CD14-positive monocyte (primary cell): ENCODE data around the gene PTPN12. TPM values are rescaled to one million over a fixed set of nuclear protein-coding genes. Genes with fewer than 3 reads are reported as not detected.

ENCODE experiments used
- DNase-seq, 3 donors: peaks; one replicate each; pipeline ENCODE4 v3.0.0-alpha.2; 2011 to 2022
- H2AFZ ChIP-seq: 2 replicates; pipeline ENCODE4 v1.6.0; 2012; ENCODE audit warnings: mild to moderate bottlenecking, low read depth, low read length, inconsistent platforms; ENCODE audit not compliant: insufficient read depth, poor library complexity, severe bottlenecking
- H3K27ac ChIP-seq, 2 donors: 1 replicate in 1 of 2; 2 replicates in 1 of 2; pipeline ENCODE4 v1.5.1; 2012 to 2013; ENCODE audit warnings: low read length in 2 of 2, control low read depth in 1 of 2, inconsistent platforms in 1 of 2, low read depth in 1 of 2, mild to moderate bottlenecking in 1 of 2
- H3K27me3 ChIP-seq, 2 donors: one replicate each; pipeline versions ENCODE4 v1.6.0 to v1.6.1; 2011 to 2013; ENCODE audit warnings: low read length in 2 of 2; ENCODE audit not compliant: control insufficient read depth in 2 of 2, insufficient read depth in 2 of 2
- H3K36me3 ChIP-seq, 2 donors: replicated peaks in 1 of 2; 1 replicate in 1 of 2; 2 replicates in 1 of 2; pipeline versions ENCODE4 v1.5.1 to v1.6.1; 2012 to 2013; ENCODE audit warnings: low read length in 2 of 2, control low read depth in 1 of 2, inconsistent platforms in 1 of 2, mild to moderate bottlenecking in 1 of 2; ENCODE audit not compliant: insufficient read depth in 2 of 2, control insufficient read depth in 1 of 2
- H3K4me1 ChIP-seq, 2 donors: 1 replicate in 1 of 2; 2 replicates in 1 of 2; pipeline versions ENCODE4 v1.5.1 to v1.6.1; 2012 to 2013; ENCODE audit warnings: low read length in 2 of 2, control low read depth in 1 of 2, inconsistent platforms in 1 of 2, mild to moderate bottlenecking in 1 of 2, moderate library complexity in 1 of 2; ENCODE audit not compliant: insufficient read depth in 2 of 2, control insufficient read depth in 1 of 2
- H3K4me2 ChIP-seq: replicated peaks from 2 replicates; pipeline ENCODE3; 2012; ENCODE audit warnings: low read length, moderate library complexity, mild to moderate bottlenecking; ENCODE audit not compliant: poor library complexity, severe bottlenecking; ENCODE audit errors: extremely low read depth
- H3K4me3 ChIP-seq, 3 experiments: fragments of 200-600 bp in 1 of 3; sonication (generic) in 1 of 3; replicated peaks in 1 of 3; 1 replicate in 2 of 3; 2 replicates in 1 of 3; pipeline ENCODE4 v1.5.1; 2011 to 2013; ENCODE audit warnings: low read length in 3 of 3, mild to moderate bottlenecking in 3 of 3, control low read depth in 2 of 3, low read depth in 2 of 3, inconsistent platforms in 1 of 3, moderate library complexity in 1 of 3
- H3K79me2 ChIP-seq: 2 replicates; pipeline ENCODE4 v1.6.0; 2012; ENCODE audit warnings: mild to moderate bottlenecking, control low read depth, inconsistent platforms, low read length, moderate library complexity; ENCODE audit not compliant: insufficient read depth
- H3K9ac ChIP-seq: 2 replicates; pipeline ENCODE4 v1.6.0; 2017; ENCODE audit warnings: low read length, mild to moderate bottlenecking; ENCODE audit not compliant: insufficient read depth, poor library complexity, severe bottlenecking
- H3K9me3 ChIP-seq, 2 donors: replicated peaks in 1 of 2; 1 replicate in 1 of 2; 2 replicates in 1 of 2; pipeline versions ENCODE4 v1.5.1 to v1.6.1; 2012 to 2013; ENCODE audit warnings: low read length in 2 of 2, control low read depth in 1 of 2; ENCODE audit not compliant: control insufficient read depth in 1 of 2, insufficient read depth in 1 of 2
- H4K20me1 ChIP-seq: 2 replicates; pipeline ENCODE4 v1.6.0; 2012; ENCODE audit warnings: mild to moderate bottlenecking, low read length, control low read depth, moderate library complexity; ENCODE audit not compliant: insufficient read depth
- H3K27ac Mint-ChIP-seq, 7 donors: one replicate each; pipeline ENCODE4 v1.8.0; 2020; ENCODE audit warnings: mild to moderate bottlenecking in 7 of 7, mixed read lengths in 7 of 7, moderate library complexity in 6 of 7, inconsistent platforms in 2 of 7
- H3K27me3 Mint-ChIP-seq, 3 donors: one replicate each; pipeline ENCODE4 v1.8.0; 2021 to 2022; ENCODE audit warnings: low read depth in 3 of 3, mild to moderate bottlenecking in 3 of 3, mixed read lengths in 3 of 3, moderate library complexity in 3 of 3, inconsistent platforms in 1 of 3
- H3K36me3 Mint-ChIP-seq, 2 donors: one replicate each; pipeline ENCODE4 v1.8.0; 2020; ENCODE audit warnings: mixed read lengths in 2 of 2, inconsistent platforms in 1 of 2, mild to moderate bottlenecking in 1 of 2
- H3K4me1 Mint-ChIP-seq: one replicate; pipeline ENCODE4 v1.8.0; 2020; ENCODE audit warnings: mild to moderate bottlenecking, mixed read lengths
- H3K4me3 Mint-ChIP-seq, 2 donors: one replicate each; pipeline ENCODE4 v1.8.0; 2020; ENCODE audit warnings: mild to moderate bottlenecking in 2 of 2, mixed read lengths in 2 of 2, moderate library complexity in 1 of 2
- H3K9me3 Mint-ChIP-seq, 7 donors: one replicate each; pipeline ENCODE4 v1.8.0; 2020 to 2022; ENCODE audit warnings: mixed read lengths in 7 of 7, mild to moderate bottlenecking in 6 of 7, moderate library complexity in 6 of 7, inconsistent platforms in 2 of 7
- CTCF ChIP-seq: fragments of 200-600 bp; IDR thresholded peaks from one replicate; pipeline ENCODE4 v1.8.0; 2022; ENCODE audit warnings: antibody characterized with exemption, mild to moderate bottlenecking
- WGBS: methylation state at CpG from one replicate; pipeline ENCODE4 v1.1.5; 2013; ENCODE audit warnings: missing lambda C conversion rate; ENCODE audit not compliant: insufficient coverage; 5-methylcytosine and 5-hydroxymethylcytosine counted together
- intact Hi-C, 2 donors: fragments of 100-400 bp; cut with micrococcal nuclease; formaldehyde crosslinking; loops; one replicate each; pipeline versions ENCODE4 v1.15.0 to v1.15.1; 2023
- polyA plus RNA-seq, 3 donors: library from polyadenylated mRNA; depleted of rRNA in 1 of 3; unstranded in 2 of 3; stranded (reverse) in 1 of 3; fragments of 300-500 nt in 2 of 3; fragments of >200 nt in 1 of 3; fragmentation: Illumina TruSeq in 2 of 3; gene quantifications; 1 replicate in 2 of 3; 2 replicates in 1 of 3; pipeline ENCODE4 v1.2.3, GENCODE V29; 2012 to 2021

Gene PTPN12
- polyA plus RNA-seq, 3 donors, result 6.6 to 36.7 (median 11.8) TPM

DNA sequence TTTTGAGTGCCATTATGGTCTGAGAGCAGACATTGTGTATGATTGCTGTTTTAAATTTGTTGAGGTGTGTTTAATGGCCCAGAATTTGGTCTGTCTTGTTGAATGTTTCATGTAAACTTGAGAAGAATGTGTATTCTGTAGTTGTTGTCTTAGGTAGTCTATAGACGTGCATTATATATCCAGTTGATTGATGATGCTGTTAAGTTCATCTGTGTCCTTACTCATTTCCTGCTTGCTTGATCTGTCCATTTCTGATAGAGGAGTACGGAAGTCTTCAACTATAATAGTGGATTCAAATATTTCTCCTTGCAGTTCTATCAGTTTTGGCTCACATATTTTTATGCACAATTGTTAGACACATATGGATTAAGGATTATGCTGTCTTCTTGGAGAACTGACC lies 16.0 kb downstream of the PTPN12 start:
- H3K27ac Mint-ChIP-seq, result peak overlapping the region in 1 of 7 donors; percentile 12
- peak overlapping the region in 1 of 2 donors; percentile 3 for H3K27ac ChIP-seq
- no peak overlapping the region for H3K4me3 ChIP-seq
- H3K27me3 ChIP-seq, result no peaks in the 10 kb centered on the region
- peaks cover 0 to 9% (median 0%) of the 10 kb centered on the region in 7 donors for H3K9me3 Mint-ChIP-seq
- DNase-seq, result no peak
- peaks cover 3 to 16% of the 10 kb centered on the region in 2 donors for H3K36me3 ChIP-seq
- peaks cover 39 to 40% of the 10 kb centered on the region in 2 donors for H3K36me3 Mint-ChIP-seq
- H3K4me2 ChIP-seq, result no peak overlapping the region
- no peak for TF ChIP-seq CTCF
- H3K27me3 Mint-ChIP-seq, result no peaks in the 10 kb centered on the region
- no peak overlapping the region for H3K9ac ChIP-seq
- H2AFZ ChIP-seq, result no peak overlapping the region
- 100% methylated on average over 1 of the region's 2 CpGs for WGBS
- no peaks in the 10 kb centered on the region for H3K9me3 ChIP-seq
- peaks cover 99% of the 10 kb centered on the region for H4K20me1 ChIP-seq
- intact Hi-C loops, result no loop called here
- peaks cover 27% of the 10 kb centered on the region for H3K4me1 Mint-ChIP-seq
- H3K79me2 ChIP-seq, result peaks cover 100% of the 10 kb centered on the region
- peaks cover 10 to 16% of the 10 kb centered on the region in 2 donors for H3K4me1 ChIP-seq
- H3K4me3 Mint-ChIP-seq, result no peak overlapping the region

GRCh38 chr7:77558284-77558967 lies 21.3 kb downstream of the PTPN12 start:
- H3K4me3 ChIP-seq, result no peak overlapping the region
- no peak for TF ChIP-seq CTCF
- H3K4me2 ChIP-seq, result no peak overlapping the region
- H3K9me3 Mint-ChIP-seq, result peaks cover 0 to 5% (median 0%) of the 10 kb centered on the region in 7 donors
- peaks cover 30 to 36% of the 10 kb centered on the region in 2 donors for H3K36me3 Mint-ChIP-seq
- H2AFZ ChIP-seq, result no peak overlapping the region
- H3K79me2 ChIP-seq, result peaks cover 99% of the 10 kb centered on the region
- H3K9ac ChIP-seq, result no peak overlapping the region
- H3K27me3 ChIP-seq, result no peaks in the 10 kb centered on the region
- H4K20me1 ChIP-seq, result peaks cover 97% of the 10 kb centered on the region
- H3K4me3 Mint-ChIP-seq, result no peak overlapping the region
- DNase-seq, result no peak
- H3K36me3 ChIP-seq, result peaks cover 3 to 16% of the 10 kb centered on the region in 2 donors
- H3K4me1 ChIP-seq, result peaks cover 10 to 17% of the 10 kb centered on the region in 2 donors
- intact Hi-C loops, result no loop called here
- H3K27ac ChIP-seq, result peak overlapping the region in 1 of 2 donors; percentile 25
- no CpG with 5 or more reads among the region's 2 CpGs for WGBS
- H3K27me3 Mint-ChIP-seq, result no peaks in the 10 kb centered on the region
- H3K4me1 Mint-ChIP-seq, result peaks cover 42% of the 10 kb centered on the region
- no peaks in the 10 kb centered on the region for H3K9me3 ChIP-seq
- H3K27ac Mint-ChIP-seq, result peak overlapping the region in 5 of 7 donors; percentile 40 to 58 (median 43)
